Measurements from ENCODE around the gene MZT2A.
"Not testable (repeated sequence)": the region's sequence is repeated elsewhere in the genome, so short reads cannot be mapped to it uniquely, and the experiment has no call there.

DNA sequence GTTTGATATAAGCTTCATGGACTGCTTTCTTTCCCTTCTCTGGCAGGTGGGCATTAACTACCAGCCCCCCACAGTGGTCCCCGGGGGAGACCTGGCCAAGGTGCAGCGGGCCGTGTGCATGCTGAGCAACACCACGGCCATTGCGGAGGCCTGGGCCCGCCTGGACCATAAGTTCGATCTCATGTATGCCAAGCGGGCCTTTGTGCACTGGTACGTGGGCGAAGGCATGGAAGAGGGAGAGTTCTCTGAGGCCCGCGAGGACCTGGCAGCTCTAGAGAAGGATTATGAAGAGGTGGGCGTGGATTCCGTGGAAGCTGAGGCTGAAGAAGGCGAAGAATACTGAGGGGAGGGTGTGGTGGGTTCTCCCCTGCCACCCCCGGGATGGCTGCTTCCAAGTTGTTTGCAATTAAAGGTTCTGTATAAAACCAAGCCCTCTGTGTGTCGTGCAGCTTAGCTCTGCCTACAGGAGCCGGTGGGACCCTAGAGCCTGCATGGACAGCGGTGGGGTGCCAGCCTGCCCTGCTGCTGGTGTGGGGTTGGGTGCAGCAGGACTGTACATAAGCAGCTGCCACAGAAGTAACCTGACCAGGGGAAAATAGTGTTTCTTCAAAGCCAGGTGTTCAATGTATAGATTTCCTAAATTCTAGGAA lies 9.6 kb downstream of the MZT2A start:
- TF ChIP-seq, protein P1, sequence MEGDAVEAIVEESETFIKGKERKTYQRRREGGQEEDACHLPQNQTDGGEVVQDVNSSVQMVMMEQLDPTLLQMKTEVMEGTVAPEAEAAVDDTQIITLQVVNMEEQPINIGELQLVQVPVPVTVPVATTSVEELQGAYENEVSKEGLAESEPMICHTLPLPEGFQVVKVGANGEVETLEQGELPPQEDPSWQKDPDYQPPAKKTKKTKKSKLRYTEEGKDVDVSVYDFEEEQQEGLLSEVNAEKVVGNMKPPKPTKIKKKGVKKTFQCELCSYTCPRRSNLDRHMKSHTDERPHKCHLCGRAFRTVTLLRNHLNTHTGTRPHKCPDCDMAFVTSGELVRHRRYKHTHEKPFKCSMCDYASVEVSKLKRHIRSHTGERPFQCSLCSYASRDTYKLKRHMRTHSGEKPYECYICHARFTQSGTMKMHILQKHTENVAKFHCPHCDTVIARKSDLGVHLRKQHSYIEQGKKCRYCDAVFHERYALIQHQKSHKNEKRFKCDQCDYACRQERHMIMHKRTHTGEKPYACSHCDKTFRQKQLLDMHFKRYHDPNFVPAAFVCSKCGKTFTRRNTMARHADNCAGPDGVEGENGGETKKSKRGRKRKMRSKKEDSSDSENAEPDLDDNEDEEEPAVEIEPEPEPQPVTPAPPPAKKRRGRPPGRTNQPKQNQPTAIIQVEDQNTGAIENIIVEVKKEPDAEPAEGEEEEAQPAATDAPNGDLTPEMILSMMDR (conservative IDR thresholded peaks at IDR 0.05; ENCODE audit: low read length): not testable (repeated sequence)
- not testable (repeated sequence) for TF ChIP-seq EZH2phosphoT487 (IDR thresholded peaks at IDR 0.05; ENCODE audit: borderline replicate concordance)

Data from Loucy (cell line).